Mucosa of descending colon (tissue), 3 donors: ENCODE data around the gene ACBD3. TPM values are rescaled to one million over a fixed set of nuclear protein-coding genes. Genes with fewer than 3 reads are reported as not detected.

Experiments used
- ATAC-seq: fragments of 200-7000 bp; cut with Tn5 transposase; one replicate; pipeline ENCODE4 v1.9.1; 2020; ENCODE audit warnings: mild to moderate bottlenecking, moderate library complexity
- DNase-seq, 3 donors: peaks; one replicate each; pipeline ENCODE4 v3.0.0-alpha.2; 2020
- H3K36me3 ChIP-seq: fragments of 200-600 bp; one replicate; pipeline ENCODE4 v1.8.0; 2021; ENCODE audit warnings: low read depth, mild to moderate bottlenecking
- H3K4me1 ChIP-seq: fragments of 200-600 bp; one replicate; pipeline ENCODE4 v1.8.0; 2021; ENCODE audit warnings: low read depth, mild to moderate bottlenecking
- H3K4me3 ChIP-seq: fragments of 200-600 bp; one replicate; pipeline ENCODE4 v1.8.0; 2021; ENCODE audit warnings: mild to moderate bottlenecking
- H3K9me3 ChIP-seq: fragments of 200-600 bp; one replicate; pipeline ENCODE4 v1.8.0; 2021; ENCODE audit warnings: mild to moderate bottlenecking
- intact Hi-C, 2 donors: fragments of 100-400 bp; cut with DNase I in 1 of 2; cut with micrococcal nuclease in 1 of 2; formaldehyde crosslinking; loops; one replicate each; pipeline versions ENCODE4 v1.11.0 to v1.11.1; 2022; cut with DNase I, micrococcal nuclease
- long read RNA-seq, 2 donors: library from polyadenylated mRNA; unstranded; transcript quantifications; one replicate each; pipeline ENCODE4 v2.0.0, GENCODE V29; 2019 to 2021
- total RNA-seq, 3 donors: library from RNA; stranded (reverse); fragmentation: NEBNext Ultra II Directional in 2 of 3; extraction: Animal tissue kit (Norgen Biotek cat#: 25700) in 2 of 3; gene quantifications; one replicate each; pipeline versions ENCODE4 v1.2.1 to v1.2.4, GENCODE V29; 2021 to 2023
- TF ChIP-seq, protein P1 (sequence below): fragments of 200-600 bp; IDR thresholded peaks from one replicate; pipeline ENCODE4 v1.8.0; 2022; ENCODE audit warnings: antibody characterized with exemption, mild to moderate bottlenecking
- donor health status: DM: no; HTN: no; CAD: no; lungs with moderate emphysema.
- donor health status: DM: no; HTN: no; CAD: no.
- donor health status: DM: no; HTN: yes; CAD: no.

ACBD3 gene
- total RNA-seq, result 10 to 100 TPM; 36.6 to 49.9 (median 48.0) TPM
- long read RNA-seq, donor 1, transcript ACBD3-201 (8 exons, 3,573 nt), result major isoform, 33 of 43 reads
- long read RNA-seq, donor 1, partial matches to known transcripts, result 8 of 43 reads
- long read RNA-seq, donor 1, other reads (novel, unspliced or antisense), result 2 of 43 reads
- long read RNA-seq, donor 2, partial matches to known transcripts, result 5 of 7 reads
- long read RNA-seq, donor 2, other reads (novel, unspliced or antisense), result 2 of 7 reads

DNA sequence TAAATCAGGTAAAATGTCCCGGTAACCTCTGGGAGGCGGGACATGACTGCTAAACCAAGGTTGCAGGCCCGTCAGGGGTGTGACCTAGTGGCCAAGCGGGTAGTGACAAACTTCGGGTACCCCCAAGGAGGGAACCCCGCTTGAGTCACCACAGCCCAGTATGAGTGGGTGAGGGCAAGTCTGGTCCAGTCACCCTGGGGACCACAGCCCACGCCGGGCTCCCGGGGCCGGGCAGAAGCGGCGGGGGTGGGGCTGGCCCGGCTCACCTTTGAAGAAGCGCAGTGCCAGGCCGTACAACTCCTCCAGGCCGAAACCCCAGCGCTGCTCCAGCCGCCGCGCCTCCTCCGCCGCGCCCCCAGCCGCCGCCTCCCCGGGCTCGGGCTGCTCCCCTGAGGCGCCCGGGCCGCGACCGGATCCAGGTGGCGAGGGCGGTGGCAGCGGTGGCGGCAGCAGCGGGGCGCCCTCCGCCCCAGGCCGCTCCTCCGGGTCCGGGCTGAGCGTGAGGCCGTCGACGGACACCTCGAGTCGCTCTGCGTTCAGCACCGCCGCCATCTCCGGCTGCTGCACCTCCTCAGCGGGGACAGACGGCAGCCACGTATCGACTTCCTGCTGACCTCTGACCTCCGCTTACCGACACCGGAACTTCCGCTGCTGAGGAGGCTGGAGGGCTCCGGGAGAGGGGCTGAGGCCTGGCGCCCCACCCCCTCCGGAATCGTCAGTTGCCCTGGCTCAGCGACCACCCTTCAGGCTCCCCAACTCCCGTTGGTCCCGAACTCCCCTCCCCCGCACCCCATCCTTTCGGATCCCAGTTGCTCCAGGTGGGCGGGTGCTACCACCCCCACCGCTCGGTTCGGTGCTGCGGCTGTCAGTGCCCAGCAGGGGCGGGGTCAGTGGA lies at the start of gene ACBD3:
TSS of gene ACBD3 (minus strand) at position 618 of the 895 bp plus-strand sequence. CDS start at position 552, 66 bp downstream.
- ATAC-seq, result peak; percentile 96
- intact Hi-C loops, result no loop called here
- DNase-seq, result peak; percentile 89 to 93 (median 91)
- H3K4me1 ChIP-seq, result peaks cover 31% of the 10 kb centered on the region
- H3K9me3 ChIP-seq, result no peaks in the 10 kb centered on the region
- no peaks in the 10 kb centered on the region for H3K36me3 ChIP-seq
- peak within 1 kb of the TSS; percentile 83 for H3K4me3 ChIP-seq
- TF ChIP-seq, protein P1, sequence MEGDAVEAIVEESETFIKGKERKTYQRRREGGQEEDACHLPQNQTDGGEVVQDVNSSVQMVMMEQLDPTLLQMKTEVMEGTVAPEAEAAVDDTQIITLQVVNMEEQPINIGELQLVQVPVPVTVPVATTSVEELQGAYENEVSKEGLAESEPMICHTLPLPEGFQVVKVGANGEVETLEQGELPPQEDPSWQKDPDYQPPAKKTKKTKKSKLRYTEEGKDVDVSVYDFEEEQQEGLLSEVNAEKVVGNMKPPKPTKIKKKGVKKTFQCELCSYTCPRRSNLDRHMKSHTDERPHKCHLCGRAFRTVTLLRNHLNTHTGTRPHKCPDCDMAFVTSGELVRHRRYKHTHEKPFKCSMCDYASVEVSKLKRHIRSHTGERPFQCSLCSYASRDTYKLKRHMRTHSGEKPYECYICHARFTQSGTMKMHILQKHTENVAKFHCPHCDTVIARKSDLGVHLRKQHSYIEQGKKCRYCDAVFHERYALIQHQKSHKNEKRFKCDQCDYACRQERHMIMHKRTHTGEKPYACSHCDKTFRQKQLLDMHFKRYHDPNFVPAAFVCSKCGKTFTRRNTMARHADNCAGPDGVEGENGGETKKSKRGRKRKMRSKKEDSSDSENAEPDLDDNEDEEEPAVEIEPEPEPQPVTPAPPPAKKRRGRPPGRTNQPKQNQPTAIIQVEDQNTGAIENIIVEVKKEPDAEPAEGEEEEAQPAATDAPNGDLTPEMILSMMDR, result no peak

DNA sequence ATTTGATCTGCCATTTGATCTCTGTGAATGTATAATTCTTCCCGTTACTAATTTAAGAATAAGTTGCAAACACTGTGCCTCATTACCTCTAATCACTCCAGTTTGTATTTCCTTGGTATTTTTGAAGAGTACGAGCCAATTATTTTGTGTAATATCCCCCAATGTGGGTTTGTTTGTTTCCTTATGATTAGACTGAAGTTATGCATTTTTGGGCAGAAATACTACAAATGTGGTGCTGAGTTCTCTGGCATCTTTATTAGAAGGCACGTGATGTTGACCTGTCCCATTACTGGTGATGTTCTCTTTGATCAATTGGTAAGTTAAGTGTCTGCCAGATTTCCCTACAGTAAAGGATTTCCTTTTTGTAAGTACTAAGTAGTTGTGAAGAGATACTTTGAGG lies 47.3 kb upstream of the ACBD3 start:
- DNase-seq (no peak), ATAC-seq (no peak)
- Histone ChIP-seq H3K4me3 (no peak overlapping the region), H3K36me3 (no peaks in the 10 kb centered on the region), H3K9me3 (no peaks in the 10 kb centered on the region), H3K4me1 (no peaks in the 10 kb centered on the region)
- TF ChIP-seq, protein P1, result no peak
- intact Hi-C loops, result no loop called here

DNA sequence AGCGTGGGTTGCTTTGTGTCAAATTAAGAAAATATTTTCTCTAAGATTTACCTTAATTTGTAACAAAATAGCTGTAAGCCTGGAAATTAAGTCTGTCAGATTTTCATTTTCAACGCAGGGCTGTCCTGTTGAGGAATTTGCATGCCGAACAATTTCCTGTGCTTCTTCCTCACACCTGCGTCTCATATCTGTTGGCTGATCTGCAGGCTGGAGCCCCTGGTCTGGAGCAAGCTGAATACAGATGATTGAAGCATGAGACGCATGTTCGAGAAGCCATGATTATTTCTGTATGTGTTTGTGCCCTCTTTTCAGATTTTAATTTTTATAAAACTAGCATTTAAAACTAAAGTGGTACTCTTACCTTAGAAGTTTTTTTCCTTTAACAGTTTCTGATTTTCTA lies 46.8 kb upstream of the ACBD3 start:
- Histone ChIP-seq H3K36me3 (no peaks in the 10 kb centered on the region), H3K4me1 (no peaks in the 10 kb centered on the region), H3K4me3 (no peak overlapping the region), H3K9me3 (no peaks in the 10 kb centered on the region)
- ATAC-seq (no peak), DNase-seq (no peak)
- intact Hi-C loops, result no loop called here
- TF ChIP-seq, protein P1, result no peak

DNA sequence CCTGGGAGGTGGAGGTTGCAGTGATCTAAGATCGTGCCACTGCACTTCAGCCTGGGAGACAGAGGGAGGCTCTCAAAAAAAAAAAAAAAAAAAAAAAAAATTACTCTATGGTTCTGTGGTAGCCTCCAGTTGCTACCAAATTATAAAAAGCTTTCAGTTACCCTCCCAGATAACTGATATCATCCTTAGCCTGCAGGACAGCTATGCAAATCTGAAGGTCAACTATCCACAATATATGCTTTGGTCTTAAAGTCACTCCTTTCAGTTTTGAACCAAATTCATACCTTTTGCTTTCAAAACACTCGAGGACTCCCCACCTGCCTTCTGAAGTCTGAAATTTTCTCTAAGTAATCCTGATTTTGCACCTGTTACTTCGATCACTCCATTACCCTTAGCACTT lies 40.1 kb upstream of the ACBD3 start:
- no peak for ATAC-seq
- no peak overlapping the region for H3K4me3 ChIP-seq
- no peak for DNase-seq
- TF ChIP-seq, protein P1, result no peak
- H3K4me1 ChIP-seq, result peaks cover 4% of the 10 kb centered on the region
- intact Hi-C loops, result no loop called here
- no peaks in the 10 kb centered on the region for H3K36me3 ChIP-seq
- H3K9me3 ChIP-seq, result no peaks in the 10 kb centered on the region

DNA sequence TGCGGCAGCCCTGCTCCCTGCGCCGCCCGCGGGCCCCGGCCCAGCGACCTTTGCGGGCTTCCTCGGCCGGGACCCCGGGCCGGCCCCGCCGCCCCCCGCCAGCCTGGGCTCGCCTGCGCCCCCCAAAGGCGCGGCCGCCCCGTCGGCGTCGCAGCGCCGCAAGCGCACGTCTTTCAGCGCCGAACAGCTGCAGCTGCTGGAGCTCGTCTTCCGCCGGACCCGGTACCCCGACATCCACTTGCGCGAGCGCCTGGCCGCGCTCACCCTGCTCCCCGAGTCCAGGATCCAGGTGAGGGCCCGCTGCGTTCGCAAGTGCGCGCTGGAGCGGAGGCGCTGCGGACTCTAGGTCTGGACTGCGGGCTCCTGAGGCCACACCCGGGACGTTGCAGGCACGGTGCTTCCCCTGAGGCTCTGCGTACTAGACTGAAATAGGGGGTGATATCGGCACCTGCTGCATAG lies 37.3 kb upstream of the ACBD3 start:
- ATAC-seq (peak; percentile 83), DNase-seq (peak; percentile 43 to 60 (median 60))
- TF ChIP-seq, protein P1, result no peak
- no peaks in the 10 kb centered on the region for H3K36me3 ChIP-seq
- H3K4me1 ChIP-seq, result peaks cover 4% of the 10 kb centered on the region
- intact Hi-C loops, result no loop called here
- no peaks in the 10 kb centered on the region for H3K9me3 ChIP-seq
- H3K4me3 ChIP-seq, result no peak overlapping the region
